Adrenal gland (tissue), 12 donors: ENCODE results near the gene LKAAEAR1. TPM values are rescaled to one million over a fixed set of nuclear protein-coding genes. Genes with fewer than 3 reads are reported as not detected.
A peak's percentile ranks its signal among the peaks of the same experiment; 100 is the strongest.

Experiments used
- DNase-seq, 7 donors: peaks; one replicate each; pipeline ENCODE4 v3.0.0-alpha.2; 2019 to 2020
- H3K27ac ChIP-seq, 5 donors: fragments of 200-600 bp; sonication (generic) in 4 of 5; 1 replicate in 3 of 5; 2 replicates in 2 of 5; pipeline versions ENCODE4 v1.5.1 to v1.8.0; 2016 to 2020; ENCODE audit warnings: mild to moderate bottlenecking in 1 of 5
- H3K27me3 ChIP-seq: fragments of 200-600 bp; 2 replicates; pipeline ENCODE4 v1.8.0; 2021
- H3K36me3 ChIP-seq, 2 donors: fragments of 200-600 bp; replicated peaks in 1 of 2; 1 replicate in 1 of 2; 2 replicates in 1 of 2; pipeline versions ENCODE4 v1.5.1 to v1.8.0; 2018 to 2022
- H3K4me1 ChIP-seq, 2 donors: fragments of 200-600 bp; replicated peaks in 1 of 2; 1 replicate in 1 of 2; 2 replicates in 1 of 2; pipeline versions ENCODE4 v1.5.1 to v1.8.0; 2018 to 2021
- H3K4me3 ChIP-seq, 4 donors: fragments of 200-600 bp; sonication (generic) in 3 of 4; one replicate each; pipeline ENCODE4 v1.5.1; 2016 to 2018
- H3K9me3 ChIP-seq, 3 donors: fragments of 200-600 bp; sonication (generic) in 1 of 3; replicated peaks in 1 of 3; 1 replicate in 2 of 3; 2 replicates in 1 of 3; pipeline versions ENCODE4 v1.5.1 to v1.8.0; 2016 to 2021
- POLR2A ChIP-seq, 2 donors: fragments of 450-650 bp; IDR thresholded peaks; one replicate each; pipeline ENCODE4 v1.6.1; 2017; ENCODE audit warnings: antibody characterized with exemption in 2 of 2, mild to moderate bottlenecking in 2 of 2, moderate library complexity in 1 of 2
- WGBS, 4 donors: extraction: QIAGEN DNeasy Blood & Tissue Kit in 2 of 4; methylation state at CpG; one replicate each; pipeline versions ENCODE4 v1.1.5 to v1.1.7; 2013 to 2017; 5-methylcytosine and 5-hydroxymethylcytosine counted together
- intact Hi-C, 2 donors: fragments of 100-400 bp; cut with DNase I; formaldehyde crosslinking; loops; one replicate each; pipeline versions ENCODE4 v1.14.1 to v1.15.0; 2022 to 2023
- polyA plus RNA-seq, 3 donors: library from polyadenylated mRNA; stranded (reverse); fragments of 200-250 nt in 2 of 3; fragments of 350-450 nt in 1 of 3; fragmentation: Illumina TruSeq in 1 of 3; extraction: RNeasy Lipid Tissue Mini Kit (QIAGEN cat#74804) in 1 of 3; gene quantifications; one replicate each; pipeline ENCODE4 v1.2.3, GENCODE V29; 2013 to 2014
- total RNA-seq, 9 donors: library from RNA; depleted of rRNA in 4 of 9; stranded (reverse); fragments of >200 nt in 4 of 9; fragments of 120-200 nt in 1 of 9; fragmentation: NEBNext Ultra II Directional in 1 of 9; extraction: Animal tissue kit (Norgen Biotek cat#: 25700) in 1 of 9; gene quantifications; one replicate each; pipeline versions ENCODE4 v1.1.0 to v1.2.4, GENCODE V29; 2013 to 2023
- TF ChIP-seq, protein P1 (sequence below), 6 experiments: fragments of 450-650 bp in 4 of 6; fragments of 200-600 bp in 2 of 6; sonication (generic) in 1 of 6; IDR thresholded peaks; 1 replicate in 5 of 6; 2 replicates in 1 of 6; pipeline versions ENCODE4 v1.5.1 to v1.8.0; 2016 to 2021; ENCODE audit warnings: antibody characterized with exemption in 6 of 6, mild to moderate bottlenecking in 2 of 6, moderate library complexity in 1 of 6
- donor health status: healthy with polysubstance abuse.
- donor health status: Bipolar disorder and iron deficiency.
- donor health status: DM: yes; HTN: yes; CAD: no.
- donor health status: DM: no; HTN: no; CAD: no.
- donor health status: DM: no; HTN: no; CAD: no.
- donor health status: DM: yes; HTN: yes; CAD: no.

Gene LKAAEAR1
- total and polyA plus RNA-seq, 12 donors, result 0.28 to 1.2 (median 1.1) TPM; not detected in 9

GRCh38 chr20:64115171-64115911 is 31.1 kb upstream of the LKAAEAR1 start:
- intact Hi-C loops, result loop anchor here in 1 of 2 donors (10.0 kb wide), 1 partner anchor 81 kb away; the partner anchor contains the start of gene C20orf204
- Histone ChIP-seq H3K4me3 (no peak overlapping the region), H3K27ac (peak overlapping the region in 1 of 5 donors; percentile 41), H3K27me3 (no peaks in the 10 kb centered on the region), H3K4me1 (no peaks in the 10 kb centered on the region), H3K9me3 (no peaks in the 10 kb centered on the region), H3K36me3 (no peaks in the 10 kb centered on the region)
- TF ChIP-seq, protein P1, sequence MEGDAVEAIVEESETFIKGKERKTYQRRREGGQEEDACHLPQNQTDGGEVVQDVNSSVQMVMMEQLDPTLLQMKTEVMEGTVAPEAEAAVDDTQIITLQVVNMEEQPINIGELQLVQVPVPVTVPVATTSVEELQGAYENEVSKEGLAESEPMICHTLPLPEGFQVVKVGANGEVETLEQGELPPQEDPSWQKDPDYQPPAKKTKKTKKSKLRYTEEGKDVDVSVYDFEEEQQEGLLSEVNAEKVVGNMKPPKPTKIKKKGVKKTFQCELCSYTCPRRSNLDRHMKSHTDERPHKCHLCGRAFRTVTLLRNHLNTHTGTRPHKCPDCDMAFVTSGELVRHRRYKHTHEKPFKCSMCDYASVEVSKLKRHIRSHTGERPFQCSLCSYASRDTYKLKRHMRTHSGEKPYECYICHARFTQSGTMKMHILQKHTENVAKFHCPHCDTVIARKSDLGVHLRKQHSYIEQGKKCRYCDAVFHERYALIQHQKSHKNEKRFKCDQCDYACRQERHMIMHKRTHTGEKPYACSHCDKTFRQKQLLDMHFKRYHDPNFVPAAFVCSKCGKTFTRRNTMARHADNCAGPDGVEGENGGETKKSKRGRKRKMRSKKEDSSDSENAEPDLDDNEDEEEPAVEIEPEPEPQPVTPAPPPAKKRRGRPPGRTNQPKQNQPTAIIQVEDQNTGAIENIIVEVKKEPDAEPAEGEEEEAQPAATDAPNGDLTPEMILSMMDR (IDR thresholded peaks at IDR 0.05), result no peak
- no peak for TF ChIP-seq POLR2A (IDR thresholded peaks at IDR 0.05)
- DNase-seq, result peak in 5 of 7 donors; percentile 3 to 62 (median 10)
- WGBS, 4 donors, result 73 to 81% (median 76%) methylated on average over 11 to 14 of the region's 14 CpGs

DNA sequence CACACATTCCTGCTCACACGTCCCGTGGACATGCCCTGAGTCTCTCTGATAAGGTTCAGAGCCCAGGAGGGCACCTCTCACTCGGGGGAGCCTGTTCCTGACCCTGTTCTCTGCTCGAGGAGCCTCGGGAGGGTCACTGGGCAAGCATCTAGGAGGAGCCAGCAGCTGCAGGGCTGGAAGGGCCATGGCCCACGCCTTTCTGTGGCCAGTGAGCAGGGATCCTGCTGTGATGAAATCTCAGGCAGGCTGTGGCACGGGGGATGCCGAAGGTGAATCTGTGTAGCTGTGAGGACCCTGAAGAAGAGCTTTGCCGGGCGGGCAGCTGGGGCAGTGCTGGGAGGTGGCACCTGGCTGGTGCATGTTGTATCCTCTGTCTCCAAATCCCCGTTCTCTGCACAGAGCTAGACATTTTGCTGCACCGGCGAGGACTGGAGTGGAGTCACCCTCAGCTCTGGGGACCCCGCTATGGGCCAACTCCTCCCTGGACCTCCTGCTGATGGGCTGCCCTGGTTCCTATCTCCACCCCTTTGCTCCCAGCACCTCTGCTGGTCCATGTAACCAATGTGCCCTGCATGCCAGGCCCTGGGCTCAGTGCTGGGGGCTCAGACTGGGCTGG is 30.3 kb upstream of the LKAAEAR1 start:
- 66 to 85% (median 77%) methylated on average over 7 to 14 of the region's 14 CpGs for WGBS, 4 donors
- Histone ChIP-seq H3K4me1 (no peaks in the 10 kb centered on the region), H3K9me3 (no peaks in the 10 kb centered on the region), H3K4me3 (no peak overlapping the region), H3K36me3 (no peaks in the 10 kb centered on the region), H3K27ac (no peak overlapping the region), H3K27me3 (no peaks in the 10 kb centered on the region)
- no peak for TF ChIP-seq POLR2A (IDR thresholded peaks at IDR 0.05)
- TF ChIP-seq, protein P1 (IDR thresholded peaks at IDR 0.05), result no peak
- peak in 4 of 7 donors; percentile 3 to 44 (median 9) for DNase-seq
- intact Hi-C loops, result loop anchor here (5.0 to 10.0 kb wide), 2 partner anchors 67 to 80 kb away; partner anchors contain the start of genes C20orf204 (in 1 of the 2) and SOX18 (in 1 of the 2)

DNA sequence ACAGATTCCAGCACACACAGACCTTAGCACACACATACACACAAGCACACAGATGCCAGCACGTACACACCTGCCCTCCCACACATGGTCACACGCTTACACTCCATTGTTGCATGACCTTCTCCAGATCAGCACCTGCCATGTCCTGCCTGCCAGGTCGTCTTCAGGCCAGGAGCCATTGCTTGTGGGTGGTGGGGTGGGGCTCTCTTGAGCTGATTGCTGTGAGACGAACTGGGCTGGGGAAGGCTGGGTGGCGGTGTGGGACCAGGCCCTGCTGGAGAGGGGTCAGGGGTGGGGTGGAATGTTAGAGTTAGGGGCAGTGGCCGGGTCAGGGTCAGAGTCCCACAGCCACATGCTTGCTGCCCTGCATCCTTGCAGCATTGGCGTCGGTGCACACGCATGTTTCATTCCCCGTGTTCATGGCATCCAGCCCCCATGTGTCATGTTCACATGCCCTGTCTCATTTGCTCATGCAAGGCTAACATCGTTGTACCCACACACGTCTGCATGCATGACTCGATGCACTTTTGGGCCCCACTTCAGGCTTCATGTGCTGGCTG is 29.7 kb upstream of the LKAAEAR1 start:
- intact Hi-C loops, result loop anchor here (5.0 to 10.0 kb wide), 2 partner anchors 67 to 79 kb away; partner anchors contain the start of genes C20orf204 (in 1 of the 2) and SOX18 (in 1 of the 2)
- no peak overlapping the region for H3K4me3 ChIP-seq
- DNase-seq, result peak in 4 of 7 donors; percentile 3 to 45 (median 7)
- no peaks in the 10 kb centered on the region for H3K4me1 ChIP-seq
- TF ChIP-seq POLR2A (IDR thresholded peaks at IDR 0.05), result no peak
- TF ChIP-seq, protein P1 (IDR thresholded peaks at IDR 0.05), result no peak
- H3K27me3 ChIP-seq, result no peaks in the 10 kb centered on the region
- WGBS, 4 donors, result 76 to 84% (median 84%) methylated on average over 8 to 13 of the region's 13 CpGs
- H3K27ac ChIP-seq, result no peak overlapping the region
- no peaks in the 10 kb centered on the region for H3K9me3 ChIP-seq
- no peaks in the 10 kb centered on the region for H3K36me3 ChIP-seq

DNA sequence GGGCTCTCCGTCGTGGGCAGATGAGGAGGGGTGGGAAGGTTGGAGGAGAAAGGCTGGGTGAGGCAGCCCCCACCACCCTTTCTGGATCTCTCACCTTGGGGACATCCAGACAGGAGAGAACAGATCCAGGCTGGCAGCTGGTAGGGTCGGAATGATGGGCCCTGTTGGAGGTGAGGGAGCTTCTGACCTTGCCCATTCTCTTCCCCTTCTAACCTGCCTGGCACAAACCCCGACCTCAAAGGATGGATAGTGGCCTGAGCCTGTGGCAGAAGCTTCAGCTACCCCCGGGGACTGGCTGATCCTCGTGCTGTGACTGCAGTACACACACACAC is 29.2 kb upstream of the LKAAEAR1 start:
- intact Hi-C loops, result loop anchor here (5.0 to 10.0 kb wide), 2 partner anchors 66 to 79 kb away; partner anchors contain the start of genes C20orf204 (in 1 of the 2) and SOX18 (in 1 of the 2)
- Histone ChIP-seq H3K36me3 (no peaks in the 10 kb centered on the region), H3K27me3 (no peaks in the 10 kb centered on the region), H3K27ac (peak overlapping the region in 1 of 5 donors; percentile 69), H3K9me3 (no peaks in the 10 kb centered on the region), H3K4me3 (no peak overlapping the region), H3K4me1 (no peaks in the 10 kb centered on the region)
- 59 to 73% (median 65%) methylated on average over 2 to 6 of the region's 6 CpGs for WGBS, 4 donors
- peak in 2 of 7 donors; percentile 1 to 3 for DNase-seq
- TF ChIP-seq, protein P1 (IDR thresholded peaks at IDR 0.05), result no peak
- TF ChIP-seq POLR2A (IDR thresholded peaks at IDR 0.05), result no peak
